H9 (cell line): Measurements from ENCODE around the gene CAMK2G. TPM values are rescaled to one million over a fixed set of nuclear protein-coding genes. Genes with fewer than 3 reads are reported as not detected.

Experiments used
- DNase-seq: peaks from one replicate; pipeline ENCODE4 v3.0.0-alpha.2; 2017
- H2AFZ ChIP-seq: one replicate; pipeline ENCODE4 v1.6.1; 2013; ENCODE audit warnings: mild to moderate bottlenecking, low read length, control low read depth, moderate library complexity
- H2AK5ac ChIP-seq: 2 replicates; pipeline ENCODE4 v1.6.1; 2013; ENCODE audit warnings: low read length, control low read depth, mixed read lengths; ENCODE audit not compliant: insufficient read length
- H2BK120ac ChIP-seq: one replicate; pipeline ENCODE4 v1.6.1; 2013; ENCODE audit warnings: low read depth, mild to moderate bottlenecking, low read length, control low read depth, inconsistent platforms; ENCODE audit not compliant: poor library complexity, severe bottlenecking
- H2BK12ac ChIP-seq: 2 replicates; pipeline ENCODE4 v1.6.1; 2013; ENCODE audit warnings: low read length, control low read depth, mixed read lengths, low read depth; ENCODE audit not compliant: insufficient read length
- H2BK15ac ChIP-seq: 2 replicates; pipeline ENCODE4 v1.6.1; 2013; ENCODE audit warnings: low read depth, low read length, control low read depth
- H2BK20ac ChIP-seq: one replicate; pipeline ENCODE4 v1.6.1; 2013; ENCODE audit warnings: low read depth, mild to moderate bottlenecking, low read length, control low read depth, inconsistent platforms; ENCODE audit not compliant: poor library complexity, severe bottlenecking
- H2BK5ac ChIP-seq: 2 replicates; pipeline ENCODE4 v1.6.1; 2013; ENCODE audit warnings: low read length, control low read depth, mixed read lengths; ENCODE audit not compliant: insufficient read length
- H3K14ac ChIP-seq: 2 replicates; pipeline ENCODE4 v1.6.1; 2013; ENCODE audit warnings: low read length, control low read depth; ENCODE audit not compliant: insufficient read depth
- H3K18ac ChIP-seq: 2 replicates; pipeline ENCODE4 v1.6.1; 2013; ENCODE audit warnings: low read depth, mild to moderate bottlenecking, mixed read lengths, low read length, control low read depth; ENCODE audit not compliant: insufficient read length
- H3K23ac ChIP-seq: 2 replicates; pipeline ENCODE4 v1.6.1; 2013; ENCODE audit warnings: low read length, control low read depth, mixed read lengths, low read depth; ENCODE audit not compliant: insufficient read length
- H3K23me2 ChIP-seq: 2 replicates; pipeline ENCODE4 v1.6.1; 2013; ENCODE audit warnings: low read depth, mild to moderate bottlenecking, mixed read lengths, low read length, control low read depth; ENCODE audit not compliant: insufficient read length, poor library complexity, severe bottlenecking
- H3K27ac ChIP-seq: 2 replicates; pipeline ENCODE4 v1.5.1; 2013; ENCODE audit warnings: low read length, control low read depth, mixed read lengths, low read depth; ENCODE audit not compliant: insufficient read length
- H3K27me3 ChIP-seq: 2 replicates; pipeline ENCODE4 v1.6.1; 2013; ENCODE audit warnings: low read length, control low read depth, inconsistent platforms; ENCODE audit not compliant: insufficient read depth
- H3K4ac ChIP-seq: 2 replicates; pipeline ENCODE4 v1.6.1; 2013; ENCODE audit warnings: low read depth, mild to moderate bottlenecking, control low read depth, inconsistent platforms, low read length, moderate library complexity
- H3K4me1 ChIP-seq: 2 replicates; pipeline ENCODE4 v1.6.1; 2013; ENCODE audit warnings: low read length, control low read depth, inconsistent platforms; ENCODE audit not compliant: insufficient read depth
- H3K4me2 ChIP-seq: 2 replicates; pipeline ENCODE4 v1.6.1; 2013; ENCODE audit warnings: low read length, control low read depth, mixed read lengths; ENCODE audit not compliant: insufficient read length, insufficient read depth
- H3K56ac ChIP-seq: 2 replicates; pipeline ENCODE4 v1.6.1; 2013; ENCODE audit warnings: low read depth, mild to moderate bottlenecking, mixed read lengths, low read length, control low read depth; ENCODE audit not compliant: insufficient read length
- H3K79me1 ChIP-seq: 2 replicates; pipeline ENCODE4 v1.6.1; 2013; ENCODE audit warnings: low read depth, mild to moderate bottlenecking, moderate library complexity, low read length, control low read depth, inconsistent platforms; ENCODE audit not compliant: insufficient read depth, poor library complexity, severe bottlenecking
- H3K79me2 ChIP-seq: 2 replicates; pipeline ENCODE4 v1.6.1; 2013; ENCODE audit warnings: low read length, control low read depth, inconsistent platforms; ENCODE audit not compliant: insufficient read depth
- H3K9ac ChIP-seq: 2 replicates; pipeline ENCODE4 v1.6.1; 2013; ENCODE audit warnings: low read length, control low read depth, mixed read lengths; ENCODE audit not compliant: insufficient read length; ENCODE audit errors: extremely low read depth
- H3K9me3 ChIP-seq: one replicate; pipeline ENCODE4 v1.6.1; 2013; ENCODE audit warnings: low read depth, low read length, inconsistent platforms; ENCODE audit not compliant: control insufficient read depth
- H3T11ph ChIP-seq: one replicate; pipeline ENCODE4 v1.6.1; 2013; ENCODE audit warnings: mild to moderate bottlenecking, low read length, control low read depth, inconsistent platforms
- H4K20me1 ChIP-seq: one replicate; pipeline ENCODE4 v1.6.1; 2013; ENCODE audit not compliant: control insufficient read depth, insufficient read length, insufficient read depth
- H4K5ac ChIP-seq: 2 replicates; pipeline ENCODE4 v1.6.1; 2013; ENCODE audit warnings: low read depth, mild to moderate bottlenecking, mixed read lengths, low read length, control low read depth; ENCODE audit not compliant: insufficient read length
- H4K8ac ChIP-seq: replicated peaks from 2 replicates; pipeline ENCODE4 v1.6.1; 2013; ENCODE audit warnings: low read length, control low read depth, mixed read lengths, low read depth; ENCODE audit not compliant: insufficient read length
- H4K91ac ChIP-seq: 2 replicates; pipeline ENCODE4 v1.6.1; 2013; ENCODE audit warnings: low read depth, mild to moderate bottlenecking, moderate library complexity, mixed read lengths, low read length, control low read depth; ENCODE audit not compliant: insufficient read length
- H3K27ac Mint-ChIP-seq, 3 experiments: 2 replicates in 2 of 3; 3 replicates in 1 of 3; pipeline ENCODE4 v1.8.0; 2020 to 2021; ENCODE audit warnings: mixed read lengths in 3 of 3, mild to moderate bottlenecking in 1 of 3, moderate library complexity in 1 of 3
- H3K27me3 Mint-ChIP-seq: 2 replicates; pipeline ENCODE4 v1.8.0; 2021; ENCODE audit warnings: low read depth, mild to moderate bottlenecking, moderate library complexity, mixed read lengths
- H3K36me3 Mint-ChIP-seq, 3 experiments: 2 replicates in 2 of 3; 3 replicates in 1 of 3; pipeline ENCODE4 v1.8.0; 2020 to 2021; ENCODE audit warnings: low read depth in 3 of 3, mixed read lengths in 3 of 3; ENCODE audit not compliant: insufficient read depth in 1 of 3
- H3K4me1 Mint-ChIP-seq, 2 experiments: 2 replicates each; pipeline ENCODE4 v1.8.0; 2020; ENCODE audit warnings: mixed read lengths in 2 of 2
- H3K4me3 Mint-ChIP-seq, 2 experiments: 2 replicates in 1 of 2; 3 replicates in 1 of 2; pipeline ENCODE4 v1.8.0; 2020 to 2021; ENCODE audit warnings: mild to moderate bottlenecking in 2 of 2, mixed read lengths in 2 of 2, moderate library complexity in 1 of 2
- H3K9me3 Mint-ChIP-seq, 2 experiments: 2 replicates in 1 of 2; 3 replicates in 1 of 2; pipeline ENCODE4 v1.8.0; 2020; ENCODE audit warnings: mild to moderate bottlenecking in 2 of 2, mixed read lengths in 2 of 2, moderate library complexity in 1 of 2
- WGBS: extraction: QIAGEN DNeasy Blood & Tissue Kit; methylation state at CpG from one replicate; pipeline ENCODE4 v1.1.7; 2013; ENCODE audit warnings: missing lambda C conversion rate, low lambda C conversion rate, mixed read lengths; ENCODE audit not compliant: insufficient read length; ENCODE audit errors: extremely low coverage; 5-methylcytosine and 5-hydroxymethylcytosine counted together
- total RNA-seq: library from RNA; stranded (reverse); gene quantifications from 2 replicates; pipeline ENCODE4 v1.2.1, GENCODE V29; 2021
- TF ChIP-seq, protein P1 (sequence below): fragments of 200-600 bp; sonication (generic); conservative IDR thresholded peaks from 3 replicates; pipeline ENCODE4 v1.8.0; 2021; ENCODE audit warnings: antibody characterized with exemption, mild to moderate bottlenecking

Gene CAMK2G
- total RNA-seq, 1 experiment from 2014 or later = 31.8 TPM

GRCh38 chr10:73884017-73884416, 9.7 kb upstream of the CAMK2G start:
- Histone ChIP-seq H3K14ac (no peak overlapping the region), H3K79me2 (no peaks in the 10 kb centered on the region), H2BK12ac (no peak overlapping the region), H3K9ac (no peak overlapping the region), H2BK20ac (no peak overlapping the region), H3K9me3 (no peaks in the 10 kb centered on the region), H4K91ac (no peak overlapping the region), H2AK5ac (no peak overlapping the region), H3K4me2 (no peak overlapping the region), H4K5ac (no peak overlapping the region), H3K79me1 (no peaks in the 10 kb centered on the region), H3K23ac (no peak overlapping the region), H3T11ph (no peak overlapping the region), H2BK120ac (no peak overlapping the region), H3K56ac (no peak overlapping the region), H3K18ac (no peak overlapping the region), H2AFZ (no peak overlapping the region), H4K8ac (no peak overlapping the region), H4K20me1 (no peaks in the 10 kb centered on the region), H3K4me1 (no peaks in the 10 kb centered on the region), H3K4ac (no peak overlapping the region), H3K23me2 (no peaks in the 10 kb centered on the region), H3K27ac (no peak overlapping the region), H3K27me3 (no peaks in the 10 kb centered on the region), H2BK15ac (no peak overlapping the region), H2BK5ac (no peak overlapping the region)
- Mint-ChIP-seq H3K4me1 (peaks cover 18 to 24% of the 10 kb centered on the region in 2 experiments), H3K27ac (no peak overlapping the region; a peak in 1 of 7 replicates), H3K36me3 (no peaks in the 10 kb centered on the region; a peak in 1 of 7 replicates), H3K9me3 (no peaks in the 10 kb centered on the region), H3K4me3 (no peak overlapping the region), H3K27me3 (peaks cover 7% of the 10 kb centered on the region)
- WGBS = no CpG with 5 or more reads among the region's 3 CpGs
- TF ChIP-seq, protein P1, sequence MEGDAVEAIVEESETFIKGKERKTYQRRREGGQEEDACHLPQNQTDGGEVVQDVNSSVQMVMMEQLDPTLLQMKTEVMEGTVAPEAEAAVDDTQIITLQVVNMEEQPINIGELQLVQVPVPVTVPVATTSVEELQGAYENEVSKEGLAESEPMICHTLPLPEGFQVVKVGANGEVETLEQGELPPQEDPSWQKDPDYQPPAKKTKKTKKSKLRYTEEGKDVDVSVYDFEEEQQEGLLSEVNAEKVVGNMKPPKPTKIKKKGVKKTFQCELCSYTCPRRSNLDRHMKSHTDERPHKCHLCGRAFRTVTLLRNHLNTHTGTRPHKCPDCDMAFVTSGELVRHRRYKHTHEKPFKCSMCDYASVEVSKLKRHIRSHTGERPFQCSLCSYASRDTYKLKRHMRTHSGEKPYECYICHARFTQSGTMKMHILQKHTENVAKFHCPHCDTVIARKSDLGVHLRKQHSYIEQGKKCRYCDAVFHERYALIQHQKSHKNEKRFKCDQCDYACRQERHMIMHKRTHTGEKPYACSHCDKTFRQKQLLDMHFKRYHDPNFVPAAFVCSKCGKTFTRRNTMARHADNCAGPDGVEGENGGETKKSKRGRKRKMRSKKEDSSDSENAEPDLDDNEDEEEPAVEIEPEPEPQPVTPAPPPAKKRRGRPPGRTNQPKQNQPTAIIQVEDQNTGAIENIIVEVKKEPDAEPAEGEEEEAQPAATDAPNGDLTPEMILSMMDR = no peak
- no peak for DNase-seq
